NCI-H82 treated with DMSO at 0.1 percent for 48 hours (cell line): Measurements from ENCODE around the gene LRP1.

ENCODE experiments used
- DNase-seq: peaks from one replicate; lab custom pipeline; 2025; ENCODE audit not compliant: unreplicated experiment; lab: John Stamatoyannopoulos, UW

Gene LRP1

GRCh38 chr12:57152639-57153038 lies 24.4 kb downstream of the LRP1 start:
- no peak for DNase-seq

- no peak for DNase-seq
Observed at GRCh38 chr12:57153415-57153997, 25.2 kb downstream of the LRP1 start.

- no peak for DNase-seq
Observed at GRCh38 chr12:57154076-57154475, 25.8 kb downstream of the LRP1 start.

- no peak for DNase-seq
Observed at GRCh38 chr12:57154804-57155434, 26.6 kb downstream of the LRP1 start.

- no peak for DNase-seq
Observed at GRCh38 chr12:57156701-57157403, 28.6 kb downstream of the LRP1 start.

GRCh38 chr12:57157588-57158173 lies 29.4 kb downstream of the LRP1 start:
- DNase-seq: no peak

GRCh38 chr12:57158186-57158585 lies 29.9 kb downstream of the LRP1 start:
- DNase-seq: no peak

- no peak for DNase-seq
Observed at GRCh38 chr12:57158665-57159064, 30.4 kb downstream of the LRP1 start.

GRCh38 chr12:57159311-57159710 lies 31.0 kb downstream of the LRP1 start:
- no peak for DNase-seq

- DNase-seq: no peak
Observed at GRCh38 chr12:57160040-57160439, 31.8 kb downstream of the LRP1 start.

- no peak for DNase-seq
Observed at GRCh38 chr12:57160741-57161140, 32.5 kb downstream of the LRP1 start.

GRCh38 chr12:57161491-57161890 lies 33.2 kb downstream of the LRP1 start:
- no peak for DNase-seq

GRCh38 chr12:57162553-57163125 lies 34.4 kb downstream of the LRP1 start:
- DNase-seq: no peak

GRCh38 chr12:57164454-57164853 lies 36.2 kb downstream of the LRP1 start:
- no peak for DNase-seq

- no peak for DNase-seq
Observed at GRCh38 chr12:57164966-57165625, 36.8 kb downstream of the LRP1 start.

- no peak for DNase-seq
Observed at GRCh38 chr12:57165741-57166140, 37.5 kb downstream of the LRP1 start.

GRCh38 chr12:57166971-57167371 lies 38.7 kb downstream of the LRP1 start:
- DNase-seq: no peak

- DNase-seq: no peak
Observed at GRCh38 chr12:57168058-57168457, 39.8 kb downstream of the LRP1 start.

- DNase-seq: no peak
Observed at GRCh38 chr12:57169046-57169795, 40.9 kb downstream of the LRP1 start.

GRCh38 chr12:57169969-57170368 lies 41.7 kb downstream of the LRP1 start:
- no peak for DNase-seq

GRCh38 chr12:57170408-57170807 lies 42.1 kb downstream of the LRP1 start:
- no peak for DNase-seq
